Measurements from ENCODE around the gene KPNA4.
"Not testable (repeated sequence)": the region's sequence is repeated elsewhere in the genome, so short reads cannot be mapped to it uniquely, and the experiment has no call there.

Gene KPNA4

DNA sequence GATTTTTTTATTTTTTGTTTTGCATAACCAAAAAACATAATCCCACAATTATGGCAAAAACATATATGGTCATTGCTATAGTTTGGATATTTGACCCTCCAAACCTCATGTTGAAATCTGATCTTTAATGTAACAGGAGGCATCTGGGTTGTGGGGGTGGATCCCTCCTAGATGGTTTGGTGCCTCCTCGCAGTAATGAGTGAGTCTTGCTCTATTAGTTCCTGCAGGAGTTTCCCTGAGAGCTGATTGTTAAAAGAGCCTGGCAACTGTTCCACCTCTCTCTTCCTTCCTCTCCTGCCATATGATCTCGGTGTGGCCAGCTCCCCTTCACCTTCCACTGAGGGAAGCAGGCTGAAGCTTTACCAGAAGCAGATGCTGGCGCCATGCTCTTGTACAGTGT is 82.6 kb downstream of the KPNA4 start:
- DNase-seq: no peak

DNA sequence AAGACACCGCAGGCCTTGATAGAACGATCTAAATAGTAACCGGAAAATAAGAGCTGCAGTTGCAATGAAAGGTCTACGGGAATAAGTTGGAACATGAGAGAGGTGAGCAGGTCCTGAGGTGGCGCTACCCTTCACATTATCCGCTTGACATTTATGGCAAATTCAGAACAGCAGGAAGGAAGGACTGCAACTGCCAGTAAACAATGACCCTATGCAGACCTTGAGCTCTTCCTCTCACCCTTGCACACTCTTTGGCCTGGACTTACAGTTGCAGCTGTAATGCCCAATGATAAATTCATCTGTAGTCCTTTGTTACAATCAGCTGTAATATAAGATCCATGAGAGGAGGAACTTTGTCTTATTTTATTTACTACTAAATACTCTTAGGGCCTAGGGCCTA is 83.5 kb downstream of the KPNA4 start:
- no peak for DNase-seq

DNA sequence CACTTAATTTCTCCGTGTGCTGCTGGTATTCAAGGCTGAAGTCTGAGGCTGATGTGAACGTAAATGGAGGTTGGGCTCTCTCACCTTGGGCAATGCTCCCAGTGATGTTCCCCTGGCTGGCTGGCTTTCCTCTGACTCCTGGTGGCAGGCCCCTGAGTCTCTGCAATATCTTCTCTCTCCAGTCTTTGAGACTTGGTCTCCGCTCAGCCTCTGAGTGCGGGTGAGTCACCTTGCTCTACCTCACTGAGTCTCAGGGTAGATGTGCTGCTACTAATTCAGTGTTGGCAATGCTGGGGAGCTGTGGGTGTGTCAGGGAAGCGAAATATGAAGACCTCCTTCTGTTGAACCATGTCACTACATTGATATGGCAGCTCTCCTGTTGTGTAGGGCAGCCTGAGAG is 84.4 kb downstream of the KPNA4 start:
- no peak for DNase-seq

- DNase-seq: no peak
Measured at GRCh38 chr3:160479376-160479775, 86.0 kb downstream of the KPNA4 start.

DNA sequence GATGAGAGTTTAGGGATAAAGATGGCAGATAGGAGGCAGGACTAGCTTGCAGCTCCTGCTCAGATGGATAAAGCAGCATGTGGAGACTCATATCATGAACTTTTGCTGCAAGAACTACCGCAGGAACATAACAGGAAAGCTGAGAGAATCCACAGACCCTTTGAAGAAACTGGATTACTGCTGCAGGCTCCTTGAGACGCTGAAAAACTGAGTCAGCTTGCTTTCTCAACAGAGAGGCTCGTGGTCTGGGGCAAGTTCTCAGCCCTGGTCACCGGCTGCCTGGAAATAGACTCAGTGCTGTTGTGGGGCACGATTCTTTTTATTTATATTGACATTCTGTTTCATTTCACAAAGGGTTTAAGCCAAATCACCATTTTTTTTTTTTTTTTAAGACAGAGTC is 87.0 kb downstream of the KPNA4 start:
- DNase-seq: no peak

GRCh38 chr3:160477750-160478149 is 87.6 kb downstream of the KPNA4 start:
- DNase-seq: no peak

DNA sequence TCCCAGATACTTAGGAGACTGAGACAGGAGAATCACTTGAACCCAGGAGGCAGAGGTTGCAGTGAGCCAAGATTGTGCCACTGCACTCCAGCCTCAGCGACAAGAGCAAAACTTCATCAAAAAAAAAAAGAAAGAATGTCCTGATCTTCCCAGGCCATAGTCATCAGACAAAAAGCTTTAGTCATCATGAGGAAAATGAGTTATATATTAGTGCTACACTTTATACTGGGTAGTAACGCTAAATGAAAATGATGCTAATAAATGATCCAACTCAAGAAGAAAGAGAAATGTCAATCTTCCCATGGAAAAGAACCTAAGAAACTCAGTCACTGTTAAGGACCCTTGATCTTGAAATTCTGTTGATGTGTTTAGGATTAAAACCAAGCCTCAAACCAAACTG is 89.5 kb downstream of the KPNA4 start:
- DNase-seq: no peak

- no peak for DNase-seq
Measured at GRCh38 chr3:160475153-160475552, 90.2 kb downstream of the KPNA4 start.

- no peak for DNase-seq
Measured at GRCh38 chr3:160474416-160474838, 90.9 kb downstream of the KPNA4 start.

DNA sequence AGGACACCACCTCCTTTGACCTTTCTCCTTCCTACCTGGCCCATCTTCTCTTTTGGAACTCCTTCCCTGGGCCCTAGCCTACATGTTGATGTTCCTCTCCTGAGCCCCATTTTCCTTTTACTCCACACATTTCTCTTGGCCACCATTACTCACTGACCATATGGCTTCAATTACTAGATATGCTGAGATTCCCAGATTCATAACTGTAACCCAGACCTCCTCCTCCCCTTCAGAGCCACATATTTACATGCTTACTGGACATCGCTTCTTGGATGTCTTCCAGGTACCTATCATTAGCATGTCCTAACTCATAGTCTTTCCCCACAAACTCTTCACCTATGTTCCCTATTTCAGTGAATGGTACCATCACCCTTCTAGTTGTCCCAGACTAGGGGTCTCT is 91.4 kb downstream of the KPNA4 start:
- no peak for DNase-seq

DNA sequence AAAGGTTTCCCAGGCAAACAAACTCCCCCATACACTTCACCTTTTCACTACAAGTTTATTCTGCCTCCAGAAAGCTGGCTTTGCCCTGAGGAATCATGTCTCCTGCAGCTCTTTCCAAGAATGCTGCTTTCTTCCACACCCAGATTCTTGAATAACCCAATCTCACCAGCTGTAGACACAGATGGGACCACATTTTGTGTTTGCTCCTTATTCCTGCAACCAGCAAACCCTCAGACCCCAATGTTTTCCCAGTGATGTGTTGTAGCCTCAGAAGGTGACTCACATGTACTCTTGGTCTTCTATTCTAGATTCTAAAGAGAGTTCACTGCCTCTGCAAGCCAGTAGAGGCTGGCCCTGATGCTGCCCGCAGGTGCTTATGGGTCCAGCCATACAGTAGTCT is 92.2 kb downstream of the KPNA4 start:
- no peak for DNase-seq

DNA sequence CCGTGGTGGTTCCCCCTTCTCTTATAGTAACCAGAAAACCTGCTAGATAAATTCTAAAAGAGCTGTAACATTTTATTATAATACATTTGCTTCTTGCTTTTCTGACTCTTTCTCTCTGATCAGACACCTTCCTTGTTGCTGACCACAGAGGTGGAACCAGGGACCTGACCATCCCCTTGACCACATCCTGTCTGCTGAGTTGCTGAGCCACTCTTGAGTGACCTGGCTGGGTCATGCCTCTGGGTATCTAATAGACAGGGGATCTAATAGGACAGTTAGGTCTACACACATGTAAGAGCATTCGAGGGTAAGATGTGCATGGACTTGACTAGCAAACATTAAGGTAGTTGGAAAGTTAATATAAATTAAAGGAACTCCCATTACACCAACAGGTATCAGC is 93.0 kb downstream of the KPNA4 start:
- no peak for DNase-seq

DNA sequence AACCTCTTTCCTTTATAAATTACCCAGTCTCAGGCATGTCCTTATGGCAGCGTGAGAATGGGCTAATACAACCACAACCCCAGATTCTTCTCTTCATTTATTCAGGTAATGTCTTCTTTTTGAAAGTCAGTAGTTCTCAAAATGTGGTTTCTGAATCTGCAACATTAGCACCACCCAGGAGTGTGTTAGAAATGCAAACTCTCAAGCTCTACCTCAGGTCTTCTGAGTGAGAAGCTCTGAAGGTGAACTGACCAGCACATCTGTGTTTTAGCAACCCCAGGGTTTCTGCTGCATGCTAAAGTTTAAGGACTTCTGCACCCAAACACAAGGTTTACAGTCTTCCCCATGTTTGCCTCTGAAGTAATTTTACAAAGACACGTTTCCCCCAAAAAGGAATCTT is 93.5 kb downstream of the KPNA4 start:
- no peak for DNase-seq

GRCh38 chr3:160470181-160470580 is 95.2 kb downstream of the KPNA4 start:
- DNase-seq: no peak

DNA sequence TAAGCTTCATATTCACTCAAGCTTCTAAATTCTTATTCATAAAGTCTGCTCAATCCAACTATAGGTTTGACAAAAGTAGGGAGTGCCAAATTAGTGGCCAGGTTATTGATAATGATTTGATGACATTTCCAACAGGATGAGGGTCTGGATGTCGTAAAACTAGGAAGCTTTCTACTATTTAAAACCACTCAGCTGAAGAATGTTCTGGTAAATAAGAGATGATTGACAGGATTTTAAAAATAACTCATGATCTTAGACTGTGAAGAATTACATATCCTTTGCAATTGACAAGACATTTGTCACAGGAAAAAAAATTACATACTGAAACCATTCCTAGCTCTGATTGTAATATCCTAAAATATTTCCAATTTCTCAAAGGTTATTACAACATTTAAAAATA is 100.4 kb downstream of the KPNA4 start:
- DNase-seq: no peak

GRCh38 chr3:160464321-160464720 is 101.0 kb downstream of the KPNA4 start:
- no peak for DNase-seq

DNA sequence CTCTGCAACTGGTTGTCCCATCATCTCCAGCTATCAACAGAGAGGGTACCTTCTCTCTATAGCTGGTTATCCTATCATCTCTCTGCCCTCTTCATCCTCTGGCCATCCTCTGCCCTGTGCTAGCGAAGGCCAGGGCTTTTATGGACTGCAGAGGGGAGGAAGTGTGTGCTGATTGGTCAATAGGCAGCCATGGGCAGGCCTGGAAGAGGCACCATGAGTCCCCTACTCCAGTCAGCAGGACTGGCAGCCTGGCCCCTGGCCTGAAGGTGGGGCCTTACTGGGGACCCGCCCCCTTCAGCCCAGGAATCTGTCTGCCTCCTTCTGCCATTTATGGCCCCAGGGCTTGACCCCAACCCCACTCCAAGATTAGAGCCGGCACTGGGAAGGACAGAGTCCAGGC is 105.3 kb downstream of the KPNA4 start:
- DNase-seq: no peak

- no peak for DNase-seq
Measured at GRCh38 chr3:160459450-160459970, 105.9 kb downstream of the KPNA4 start.

- DNase-seq: no peak
Measured at GRCh38 chr3:160458151-160458550, 107.2 kb downstream of the KPNA4 start.

GRCh38 chr3:160455846-160456245 is 109.5 kb downstream of the KPNA4 start:
- no peak for DNase-seq

DNA sequence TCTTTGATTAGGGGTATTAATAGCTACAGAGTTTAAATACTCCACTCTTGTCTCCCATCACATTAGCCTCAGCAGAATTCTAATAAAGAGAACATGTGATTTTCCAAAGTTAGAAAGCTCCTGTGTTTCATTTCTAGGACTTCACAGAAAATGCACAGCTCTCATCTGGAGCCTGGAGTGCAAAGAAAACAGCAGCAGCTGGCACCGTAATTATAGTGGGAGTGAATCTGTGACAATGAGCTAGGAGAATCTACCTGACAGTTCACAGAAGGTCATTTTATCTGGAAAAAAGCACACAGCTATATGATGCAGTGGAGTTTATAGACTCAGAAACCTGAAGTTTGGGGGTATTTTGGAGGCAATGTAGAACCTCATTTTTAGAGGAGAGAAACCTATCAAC is 110.4 kb downstream of the KPNA4 start:
- DNase-seq: no peak

GRCh38 chr3:160452251-160452650 is 113.1 kb downstream of the KPNA4 start:
- not testable (repeated sequence) for DNase-seq

DNA sequence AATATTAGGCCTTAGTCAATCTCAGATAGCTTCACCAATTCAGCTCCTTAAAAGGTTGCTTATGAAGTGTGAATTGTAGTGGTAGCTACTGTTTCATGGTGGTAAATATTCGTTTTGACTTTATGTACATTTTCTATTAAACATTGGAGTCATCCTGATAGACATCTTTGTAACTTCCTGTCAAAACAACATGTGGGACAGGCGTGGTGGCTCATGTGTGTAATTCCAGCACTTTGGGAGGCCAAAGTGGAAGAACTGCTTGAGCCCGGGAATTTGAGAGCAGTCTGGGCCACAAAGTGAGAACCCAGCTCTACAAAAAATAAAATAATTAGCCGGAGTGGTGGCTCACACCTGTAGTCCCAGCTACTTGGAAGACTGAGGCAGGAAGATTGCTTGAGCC is 113.8 kb downstream of the KPNA4 start:
- DNase-seq: no peak

GRCh38 chr3:160450846-160451245 is 114.5 kb downstream of the KPNA4 start:
- no peak for DNase-seq

- peak; percentile 98 for DNase-seq
Measured at GRCh38 chr3:160449636-160450598, 115.5 kb downstream of the KPNA4 start, which contains the start of gene TRIM59. TRIM59 (minus strand) TSS chr3:160449786; CDS start chr3:160439183, 10,603 bp downstream.

Measured in CD4-positive, alpha-beta T cell treated with Interleukin-17A for 4 hours (primary cell).